Erythroblast (primary cell): Measurements from ENCODE around the gene CBLB.

Experiments used
- GATA1 ChIP-seq: IDR thresholded peaks from 2 replicates; pipeline ENCODE4 v1.6.1; 2011; ENCODE audit warnings: low read depth, mild to moderate bottlenecking, control low read depth, low read length, moderate library complexity
- POLR2A ChIP-seq: IDR thresholded peaks from 2 replicates; pipeline ENCODE4 v1.6.1; 2011; ENCODE audit warnings: mild to moderate bottlenecking, low read length

DNA sequence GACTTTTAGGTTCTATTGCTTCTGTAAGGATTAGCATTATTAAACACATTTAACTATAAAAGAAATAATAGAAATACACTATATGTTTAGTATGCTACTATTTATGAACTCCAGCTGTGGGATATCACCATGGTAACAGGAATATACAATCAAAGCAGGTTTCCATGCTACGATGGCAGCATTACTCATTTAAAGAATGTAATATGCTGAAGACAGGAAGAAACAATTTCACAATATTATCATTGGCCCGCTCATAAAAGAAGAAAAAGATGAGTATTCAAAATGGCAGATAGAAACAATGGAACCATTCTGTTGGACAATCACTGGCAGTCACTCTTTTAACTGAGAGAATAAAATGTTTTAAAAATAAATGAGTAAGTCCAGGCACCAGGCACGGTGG lies 153.4 kb downstream of the CBLB start:
- TF ChIP-seq POLR2A (no peak), GATA1 (no peak)
